Measurements from ENCODE around the gene SMYD1.

GRCh38 chr2:88097192-88097591, 29.6 kb downstream of the SMYD1 start:
- TF ChIP-seq POLR2AphosphoS5 (IDR thresholded peaks at IDR 0.05; ENCODE audit: low read depth, low read length) (no peak), CTCF (IDR thresholded peaks at IDR 0.05) (no peak), TCF7L2 (IDR thresholded peaks at IDR 0.05; ENCODE audit: low read depth, low read length) (no peak), SIN3A (IDR thresholded peaks at IDR 0.05; ENCODE audit: borderline replicate concordance, insufficient read depth, low read depth, low read length) (no peak), REST (IDR thresholded peaks at IDR 0.05; ENCODE audit: insufficient read depth in 1 of 2, low read depth in 2 of 2, low read length in 1 of 2) (no peak)

Measured in Panc1 (cell line).